CD4-positive, alpha-beta T cell (primary cell): Measurements from ENCODE around the gene CBLN1. TPM values are rescaled to one million over a fixed set of nuclear protein-coding genes. Genes with fewer than 3 reads are reported as not detected.

Source experiments
- ATAC-seq: fragments of 200-7000 bp; cut with Tn5 transposase; one replicate; pipeline ENCODE4 v1.10.0; 2022; ENCODE audit warnings: mild to moderate bottlenecking; ENCODE audit not compliant: poor library complexity
- CTCF ChIA-PET: fragments of 350-600 bp; sonication (Branson Sonifier 250); formaldehyde crosslinking; loops from one replicate; lab custom pipeline; 2021; ENCODE audit warnings: antibody characterized with exemption, inconsistent platforms; lab: Charles Lee
- POLR2A ChIA-PET: fragments of 350-600 bp; sonication (Branson Sonifier 250); formaldehyde crosslinking; loops from one replicate; lab custom pipeline; 2021; ENCODE audit warnings: antibody characterized with exemption, inconsistent platforms; lab: Charles Lee
- DNase-seq, 14 experiments: peaks; one replicate each; pipeline ENCODE4 v3.0.0-alpha.2; 2013 to 2020; ENCODE audit warnings: mixed read lengths in 2 of 14
- H3K27ac ChIP-seq, 2 donors: one replicate each; pipeline versions ENCODE4 v1.5.1 to v1.7.0; 2013; ENCODE audit warnings: low read length in 2 of 2, low read depth in 1 of 2, mild to moderate bottlenecking in 1 of 2
- H3K27me3 ChIP-seq, 2 experiments: 1 replicate in 1 of 2; 2 replicates in 1 of 2; pipeline versions ENCODE4 v1.6.1 to v1.7.0; 2013; ENCODE audit warnings: low read length in 2 of 2, control low read depth in 1 of 2, mild to moderate bottlenecking in 1 of 2, moderate library complexity in 1 of 2; ENCODE audit not compliant: insufficient read depth in 2 of 2, control insufficient read depth in 1 of 2
- H3K36me3 ChIP-seq: one replicate; pipeline ENCODE4 v1.6.1; 2013; ENCODE audit warnings: low read length, control low read depth; ENCODE audit not compliant: insufficient read depth
- H3K4me1 ChIP-seq: one replicate; pipeline ENCODE4 v1.6.1; 2013; ENCODE audit warnings: low read length, control low read depth; ENCODE audit not compliant: insufficient read depth
- H3K4me3 ChIP-seq: one replicate; pipeline ENCODE4 v1.5.1; 2013; ENCODE audit warnings: mild to moderate bottlenecking, low read length, moderate library complexity
- H3K9me3 ChIP-seq, 2 experiments: 1 replicate in 1 of 2; 2 replicates in 1 of 2; pipeline versions ENCODE4 v1.6.1 to v1.7.0; 2013; ENCODE audit warnings: low read length in 2 of 2, mild to moderate bottlenecking in 2 of 2, control low read depth in 1 of 2, moderate library complexity in 1 of 2; ENCODE audit not compliant: control insufficient read depth in 1 of 2, insufficient read depth in 1 of 2
- H3K27ac Mint-ChIP-seq: one replicate; pipeline ENCODE4 v1.8.0; 2020; ENCODE audit warnings: mixed read lengths
- H3K27me3 Mint-ChIP-seq: one replicate; pipeline ENCODE4 v1.8.0; 2021; ENCODE audit warnings: mixed read lengths
- H3K36me3 Mint-ChIP-seq: one replicate; pipeline ENCODE4 v1.8.0; 2021; ENCODE audit warnings: low read depth, mixed read lengths
- H3K4me1 Mint-ChIP-seq: one replicate; pipeline ENCODE4 v1.8.0; 2021; ENCODE audit warnings: low read depth, mixed read lengths
- H3K4me3 Mint-ChIP-seq: one replicate; pipeline ENCODE4 v1.8.0; 2020; ENCODE audit warnings: mild to moderate bottlenecking, mixed read lengths
- H3K9me3 Mint-ChIP-seq: one replicate; pipeline ENCODE4 v1.8.0; 2020; ENCODE audit warnings: mixed read lengths
- CTCF ChIP-seq: fragments of 200-600 bp; IDR thresholded peaks from one replicate; pipeline ENCODE4 v1.8.0; 2022; ENCODE audit warnings: antibody characterized with exemption, mild to moderate bottlenecking
- intact Hi-C, 2 experiments: fragments of 100-400 bp; cut with DNase I in 1 of 2; cut with micrococcal nuclease in 1 of 2; formaldehyde crosslinking; loops; one replicate each; pipeline versions ENCODE4 v1.15.1 to v1.9.0; 2023 to 2025; cut with DNase I, micrococcal nuclease
- total RNA-seq, 174 experiments: library from RNA in 2 of 174; stranded (reverse) in 2 of 174; gene quantifications; one replicate each; pipeline ENCODE4 v1.2.3 and lab custom pipeline; 2021 to 2026

CBLN1 gene
- total RNA-seq, 2 experiments from 2014 or later = not detected

GRCh38 chr16:49260253-49260652 is 21.4 kb downstream of the CBLN1 start:
- Mint-ChIP-seq H3K27me3 (no peaks in the 10 kb centered on the region), H3K36me3 (no peaks in the 10 kb centered on the region), H3K9me3 (no peaks in the 10 kb centered on the region), H3K4me1 (no peaks in the 10 kb centered on the region), H3K4me3 (no peak overlapping the region), H3K27ac (no peak overlapping the region)
- Histone ChIP-seq H3K27me3 (no peaks in the 10 kb centered on the region), H3K27ac (no peak overlapping the region), H3K9me3 (no peaks in the 10 kb centered on the region), H3K36me3 (no peaks in the 10 kb centered on the region), H3K4me3 (no peak overlapping the region), H3K4me1 (no peaks in the 10 kb centered on the region)
- intact Hi-C loops = no loop called here
- DNase-seq (no peak), ATAC-seq (no peak)
- TF ChIP-seq CTCF = no peak
- ChIA-PET CTCF (no interaction called here), POLR2A (no interaction called here)

- Mint-ChIP-seq H3K36me3 (no peaks in the 10 kb centered on the region), H3K27ac (no peak overlapping the region), H3K27me3 (no peaks in the 10 kb centered on the region), H3K4me1 (no peaks in the 10 kb centered on the region), H3K9me3 (no peaks in the 10 kb centered on the region), H3K4me3 (no peak overlapping the region)
- no peak for TF ChIP-seq CTCF
- ATAC-seq = no peak
- intact Hi-C loops = no loop called here
- DNase-seq = no peak
- no peaks in the 10 kb centered on the region for H3K9me3 ChIP-seq
- ChIA-PET CTCF (no interaction called here), POLR2A (no interaction called here)
- H3K4me1 ChIP-seq = no peaks in the 10 kb centered on the region
- peaks cover 0 to 4% of the 10 kb centered on the region in 2 experiments for H3K27me3 ChIP-seq
- H3K27ac ChIP-seq = no peak overlapping the region
- no peak overlapping the region for H3K4me3 ChIP-seq
- H3K36me3 ChIP-seq = no peaks in the 10 kb centered on the region
Observed at GRCh38 chr16:49259330-49259729, 22.3 kb downstream of the CBLN1 start.

GRCh38 chr16:49250689-49251088 is 30.9 kb downstream of the CBLN1 start:
- intact Hi-C loops = no loop called here
- no peak for TF ChIP-seq CTCF
- DNase-seq (no peak), ATAC-seq (no peak)
- H3K4me1 Mint-ChIP-seq = no peaks in the 10 kb centered on the region
- H3K9me3 Mint-ChIP-seq = no peaks in the 10 kb centered on the region
- Histone ChIP-seq H3K27me3 (peaks cover 0 to 8% of the 10 kb centered on the region in 2 experiments), H3K9me3 (peaks cover 0 to under 1% of the 10 kb centered on the region in 2 experiments), H3K36me3 (no peaks in the 10 kb centered on the region), H3K27ac (no peak overlapping the region), H3K4me3 (no peak overlapping the region), H3K4me1 (no peaks in the 10 kb centered on the region)
- H3K27me3 Mint-ChIP-seq = peaks cover 40% of the 10 kb centered on the region
- H3K4me3 Mint-ChIP-seq = no peak overlapping the region
- POLR2A ChIA-PET = no interaction called here
- no peaks in the 10 kb centered on the region for H3K36me3 Mint-ChIP-seq
- CTCF ChIA-PET = no interaction called here
- H3K27ac Mint-ChIP-seq = no peak overlapping the region
